ENCODE results near the gene PBX3.

The PBX3 gene

GRCh38 chr9:125706651-125707471, 40.3 kb upstream of the PBX3 start, which contains the start of gene MAPKAP1:
Gene MAPKAP1 (minus strand): TSS chr9:125707208. CDS start chr9:125672574, 34,634 bp downstream.
- Mint-ChIP-seq H3K4me1 (peaks cover 24% of the 10 kb centered on the region), H3K4me3 (peak within 1 kb of the TSS; percentile 85 to 90 (median 88)), H3K9me3 (no peaks in the 10 kb centered on the region), H3K27me3 (ENCODE audit: low read depth) (no peaks in the 10 kb centered on the region), H3K27ac (peak within 1 kb of the TSS; percentile 68 to 86 (median 81)), H3K36me3 (ENCODE audit: low read depth) (peaks cover 6% of the 10 kb centered on the region)
- TF ChIP-seq CTCF (IDR thresholded peaks at IDR 0.05; ENCODE audit: unreplicated experiment in 3 of 3): no peak

- Mint-ChIP-seq H3K4me1 (peaks cover 24% of the 10 kb centered on the region), H3K9me3 (no peaks in the 10 kb centered on the region), H3K4me3 (peak overlapping the region; percentile 85 to 90 (median 88)), H3K27ac (peak overlapping the region; percentile 68 to 72 (median 70)), H3K27me3 (ENCODE audit: low read depth) (no peaks in the 10 kb centered on the region), H3K36me3 (ENCODE audit: low read depth) (peaks cover 6% of the 10 kb centered on the region)
- TF ChIP-seq CTCF (IDR thresholded peaks at IDR 0.05; ENCODE audit: unreplicated experiment in 3 of 3): no peak
These were observed 39.7 kb upstream of the PBX3 start for GRCh38 chr9:125707472-125707804.

GRCh38 chr9:125726456-125727132, 20.6 kb upstream of the PBX3 start:
- Mint-ChIP-seq H3K27me3 (ENCODE audit: low read depth) (peaks cover 20% of the 10 kb centered on the region), H3K4me3 (no peak overlapping the region), H3K9me3 (no peaks in the 10 kb centered on the region), H3K4me1 (no peaks in the 10 kb centered on the region), H3K36me3 (ENCODE audit: low read depth) (no peaks in the 10 kb centered on the region), H3K27ac (no peak overlapping the region)
- TF ChIP-seq CTCF (IDR thresholded peaks at IDR 0.05; ENCODE audit: unreplicated experiment in 3 of 3): no peak

GRCh38 chr9:125730168-125730567, 17.0 kb upstream of the PBX3 start:
- H3K36me3 Mint-ChIP-seq (ENCODE audit: low read depth): no peaks in the 10 kb centered on the region

GRCh38 chr9:125732562-125732961, 14.6 kb upstream of the PBX3 start:
- Mint-ChIP-seq H3K36me3 (ENCODE audit: low read depth) (no peaks in the 10 kb centered on the region), H3K27ac (no peak overlapping the region), H3K4me3 (no peak overlapping the region), H3K9me3 (no peaks in the 10 kb centered on the region), H3K4me1 (no peaks in the 10 kb centered on the region), H3K27me3 (ENCODE audit: low read depth) (peaks cover 31% of the 10 kb centered on the region)
- TF ChIP-seq CTCF (IDR thresholded peaks at IDR 0.05; ENCODE audit: unreplicated experiment in 3 of 3): no peak

More at GRCh38 chr9:125730168-125730567, 17.0 kb upstream of the PBX3 start:
- Mint-ChIP-seq H3K27ac (no peak overlapping the region), H3K4me3 (no peak overlapping the region), H3K9me3 (no peaks in the 10 kb centered on the region), H3K4me1 (no peaks in the 10 kb centered on the region), H3K27me3 (ENCODE audit: low read depth) (peaks cover 21% of the 10 kb centered on the region)
- TF ChIP-seq CTCF (IDR thresholded peaks at IDR 0.05; ENCODE audit: unreplicated experiment in 3 of 3): no peak

Data from nephron (organoid).